ENCODE data around the gene KRTAP5-5.

Gene KRTAP5-5

DNA sequence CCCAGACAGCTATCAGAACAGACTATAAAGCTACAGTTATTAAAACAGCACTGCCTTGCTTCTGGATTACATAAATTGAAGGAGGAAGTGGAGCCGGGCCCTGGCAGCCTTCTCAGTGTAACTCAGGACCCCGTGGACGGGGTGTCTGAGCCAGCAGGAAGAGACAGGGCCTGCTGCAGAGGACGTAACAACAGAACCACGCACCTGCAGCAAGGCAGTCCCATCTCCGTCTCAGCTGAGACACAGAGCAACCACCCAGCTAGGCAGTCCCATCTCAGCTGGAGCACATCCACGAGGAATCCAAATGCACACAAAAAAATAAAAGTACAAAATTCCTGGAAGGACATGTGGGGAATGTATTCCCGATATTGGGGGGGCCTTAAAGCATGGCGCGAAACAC, 50.3 kb downstream of the KRTAP5-5 start:
- no peak for FAIRE-seq

Measured in colon (tissue), 2 donors.